SU-DHL-6 (cell line): ENCODE results near the gene MYMK.

Source experiments
- CTCF ChIP-seq: fragments of 200-600 bp; sonication (generic); IDR thresholded peaks from one replicate; pipeline ENCODE4 v1.5.1; 2017; ENCODE audit warnings: antibody characterized with exemption, mild to moderate bottlenecking, low read length, moderate library complexity; ENCODE audit not compliant: insufficient read depth, poor library complexity, severe bottlenecking
- EZH2phosphoT487 ChIP-seq: fragments of 200-600 bp; sonication (generic), shearing (Covaris generic); conservative IDR thresholded peaks from 2 replicates; pipeline ENCODE4 v1.6.1; 2018; ENCODE audit warnings: mild to moderate bottlenecking, antibody characterized with exemption, low read length, moderate library complexity, mixed read lengths

- no peak for TF ChIP-seq CTCF
- TF ChIP-seq EZH2phosphoT487, result no peak
Measured at GRCh38 chr9:133474853-133475252, 49.9 kb downstream of the MYMK start.
